Hepatocyte (in vitro differentiated cells): Measurements from ENCODE around the gene SLC1A2. TPM values are rescaled to one million over a fixed set of nuclear protein-coding genes. Genes with fewer than 3 reads are reported as not detected.

ENCODE experiments used
- DNase-seq: peaks from one replicate; pipeline ENCODE4 v3.0.0-alpha.2; 2016; ENCODE audit warnings: low spot score
- H2AFZ ChIP-seq: fragments of 200-600 bp; sonication (generic); 2 replicates; pipeline ENCODE4 v1.6.0; 2016; ENCODE audit warnings: antibody characterized with exemption, mild to moderate bottlenecking
- H3K27ac ChIP-seq: fragments of 200-600 bp; sonication (generic); 2 replicates; pipeline ENCODE4 v1.5.1; 2016; ENCODE audit warnings: mild to moderate bottlenecking
- H3K27me3 ChIP-seq: fragments of 200-600 bp; sonication (generic); 2 replicates; pipeline ENCODE4 v1.6.1; 2016
- H3K36me3 ChIP-seq: fragments of 200-600 bp; sonication (generic); replicated peaks from 2 replicates; pipeline ENCODE4 v1.5.1; 2016; ENCODE audit warnings: low read depth; ENCODE audit not compliant: insufficient read depth
- H3K4me1 ChIP-seq: fragments of 200-600 bp; sonication (generic); 2 replicates; pipeline ENCODE4 v1.5.1; 2016; ENCODE audit warnings: mild to moderate bottlenecking, moderate library complexity; ENCODE audit not compliant: insufficient read depth
- H3K4me2 ChIP-seq: fragments of 200-600 bp; sonication (generic); 2 replicates; pipeline ENCODE4 v1.6.0; 2016
- H3K4me3 ChIP-seq: fragments of 200-600 bp; sonication (generic); 2 replicates; pipeline ENCODE4 v1.5.1; 2016; ENCODE audit warnings: mild to moderate bottlenecking
- H3K79me2 ChIP-seq: fragments of 200-600 bp; sonication (generic); 2 replicates; pipeline ENCODE4 v1.6.0; 2017; ENCODE audit warnings: mild to moderate bottlenecking
- H3K9me2 ChIP-seq: fragments of 200-600 bp; sonication (generic); replicated peaks from 2 replicates; pipeline ENCODE4 v1.6.0; 2017; ENCODE audit warnings: mild to moderate bottlenecking; ENCODE audit not compliant: insufficient read depth
- H3K9me3 ChIP-seq: fragments of 200-600 bp; sonication (generic); 2 replicates; pipeline ENCODE4 v1.5.1; 2016; ENCODE audit warnings: low read depth, mild to moderate bottlenecking
- H4K20me1 ChIP-seq: fragments of 200-600 bp; sonication (generic); 2 replicates; pipeline ENCODE4 v1.6.0; 2016; ENCODE audit warnings: mild to moderate bottlenecking; ENCODE audit not compliant: insufficient read depth, poor library complexity, severe bottlenecking
- EZH2 ChIP-seq: fragments of 200-600 bp; sonication (generic); IDR thresholded peaks from 2 replicates; pipeline ENCODE4 v1.6.1; 2016; ENCODE audit warnings: antibody characterized with exemption, mild to moderate bottlenecking, borderline replicate concordance
- EZH2phosphoT487 ChIP-seq: fragments of 200-600 bp; sonication (generic); IDR thresholded peaks from one replicate; pipeline ENCODE4 v1.6.1; 2018; ENCODE audit warnings: antibody characterized with exemption, mild to moderate bottlenecking, low read depth, moderate library complexity; ENCODE audit not compliant: unreplicated experiment, severe bottlenecking
- WGBS: methylation state at CpG from one replicate; pipeline ENCODE4 v1.1.6; 2016; ENCODE audit warnings: low lambda C conversion rate; ENCODE audit errors: missing lambda C conversion rate; 5-methylcytosine and 5-hydroxymethylcytosine counted together
- polyA plus RNA-seq: library from polyadenylated mRNA; unstranded; fragments of >200 nt; fragmentation: Nextera tagmentation; extraction: Ambion mirVana; gene quantifications from 2 replicates; pipeline ENCODE4 v1.2.1, GENCODE V29; 2016
- total RNA-seq: library from RNA; depleted of rRNA; stranded (reverse); fragments of >200 nt; gene quantifications from 2 replicates; pipeline ENCODE4 v1.2.3, GENCODE V29; 2014
- TF ChIP-seq, protein P1 (sequence below): fragments of 200-600 bp; sonication (generic); IDR thresholded peaks from 2 replicates; pipeline ENCODE4 v1.5.1; 2016; ENCODE audit warnings: antibody characterized with exemption, mild to moderate bottlenecking; ENCODE audit not compliant: poor library complexity

Gene SLC1A2
- total and polyA plus RNA-seq, 2 experiments from 2014 or later = 0.59 to 2.9 TPM

DNA sequence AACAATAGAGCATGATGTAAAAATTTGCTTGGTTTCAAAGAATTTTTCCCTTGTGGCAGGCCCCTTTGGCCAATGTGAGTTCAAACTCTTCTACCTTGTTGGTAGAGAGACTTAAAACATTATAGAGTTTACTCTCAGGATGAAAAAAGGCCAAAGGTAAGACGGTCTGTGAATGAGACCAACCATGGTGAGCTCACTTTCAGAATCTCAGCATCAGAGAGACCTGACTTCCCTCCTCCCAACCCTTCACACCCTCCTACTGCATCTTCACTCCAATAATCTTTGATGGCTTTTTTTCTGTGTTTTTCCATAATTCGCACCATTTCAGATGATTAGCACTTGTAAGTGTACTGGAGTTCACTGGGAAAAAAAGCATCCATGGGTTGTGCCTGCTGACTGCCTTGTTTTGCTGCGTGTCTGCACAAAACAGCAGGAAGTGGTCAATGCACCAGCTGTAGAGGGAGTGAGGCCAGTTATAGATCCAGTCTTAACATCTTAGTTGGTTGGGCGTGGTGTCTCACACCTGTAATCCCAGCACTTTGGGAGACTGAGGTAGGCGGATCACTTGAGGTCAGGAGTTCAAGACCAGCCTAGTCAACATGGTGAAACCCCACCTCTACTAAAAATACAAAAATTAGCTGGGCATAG lies 64.1 kb downstream of the SLC1A2 start:
- TF ChIP-seq EZH2 (no peak), EZH2phosphoT487 (no peak)
- TF ChIP-seq, protein P1, sequence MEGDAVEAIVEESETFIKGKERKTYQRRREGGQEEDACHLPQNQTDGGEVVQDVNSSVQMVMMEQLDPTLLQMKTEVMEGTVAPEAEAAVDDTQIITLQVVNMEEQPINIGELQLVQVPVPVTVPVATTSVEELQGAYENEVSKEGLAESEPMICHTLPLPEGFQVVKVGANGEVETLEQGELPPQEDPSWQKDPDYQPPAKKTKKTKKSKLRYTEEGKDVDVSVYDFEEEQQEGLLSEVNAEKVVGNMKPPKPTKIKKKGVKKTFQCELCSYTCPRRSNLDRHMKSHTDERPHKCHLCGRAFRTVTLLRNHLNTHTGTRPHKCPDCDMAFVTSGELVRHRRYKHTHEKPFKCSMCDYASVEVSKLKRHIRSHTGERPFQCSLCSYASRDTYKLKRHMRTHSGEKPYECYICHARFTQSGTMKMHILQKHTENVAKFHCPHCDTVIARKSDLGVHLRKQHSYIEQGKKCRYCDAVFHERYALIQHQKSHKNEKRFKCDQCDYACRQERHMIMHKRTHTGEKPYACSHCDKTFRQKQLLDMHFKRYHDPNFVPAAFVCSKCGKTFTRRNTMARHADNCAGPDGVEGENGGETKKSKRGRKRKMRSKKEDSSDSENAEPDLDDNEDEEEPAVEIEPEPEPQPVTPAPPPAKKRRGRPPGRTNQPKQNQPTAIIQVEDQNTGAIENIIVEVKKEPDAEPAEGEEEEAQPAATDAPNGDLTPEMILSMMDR = no peak
- Histone ChIP-seq H3K9me2 (no peaks in the 10 kb centered on the region), H4K20me1 (no peaks in the 10 kb centered on the region), H3K4me3 (no peak overlapping the region), H3K36me3 (no peaks in the 10 kb centered on the region), H3K27ac (no peak overlapping the region), H3K4me2 (no peak overlapping the region), H3K79me2 (no peaks in the 10 kb centered on the region), H3K9me3 (no peaks in the 10 kb centered on the region), H3K4me1 (no peaks in the 10 kb centered on the region), H3K27me3 (no peaks in the 10 kb centered on the region), H2AFZ (no peak overlapping the region)
- no peak for DNase-seq
- 95% methylated on average over 5 of the region's 5 CpGs for WGBS

DNA sequence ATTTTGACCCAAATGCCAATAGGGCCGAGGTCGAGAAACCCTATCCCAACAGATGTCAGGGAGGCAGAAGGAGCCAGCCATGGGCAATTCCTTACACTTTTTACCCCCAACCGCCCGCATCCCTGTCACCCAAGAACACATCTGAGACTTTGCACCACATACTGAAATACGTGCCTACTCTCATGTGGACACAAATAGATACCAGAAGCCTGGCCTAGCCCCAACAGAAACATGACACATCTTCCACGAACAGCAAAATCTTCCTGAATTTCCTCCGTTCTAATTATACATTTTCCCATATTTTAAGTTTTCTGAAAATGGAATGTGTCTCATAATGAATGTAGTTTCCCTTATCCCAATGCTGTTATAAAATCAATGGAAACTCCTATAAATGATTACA lies 64.7 kb downstream of the SLC1A2 start:
- Histone ChIP-seq H3K27ac (no peak overlapping the region), H3K27me3 (no peaks in the 10 kb centered on the region), H3K4me1 (no peaks in the 10 kb centered on the region), H3K9me2 (no peaks in the 10 kb centered on the region), H3K4me3 (no peak overlapping the region), H3K79me2 (no peaks in the 10 kb centered on the region), H3K9me3 (no peaks in the 10 kb centered on the region), H4K20me1 (no peaks in the 10 kb centered on the region), H3K36me3 (no peaks in the 10 kb centered on the region), H2AFZ (no peak overlapping the region), H3K4me2 (no peak overlapping the region)
- DNase-seq = no peak
- TF ChIP-seq EZH2 (no peak), EZH2phosphoT487 (no peak)
- TF ChIP-seq, protein P1 = no peak
- 86% methylated on average over 7 of the region's 7 CpGs for WGBS

DNA sequence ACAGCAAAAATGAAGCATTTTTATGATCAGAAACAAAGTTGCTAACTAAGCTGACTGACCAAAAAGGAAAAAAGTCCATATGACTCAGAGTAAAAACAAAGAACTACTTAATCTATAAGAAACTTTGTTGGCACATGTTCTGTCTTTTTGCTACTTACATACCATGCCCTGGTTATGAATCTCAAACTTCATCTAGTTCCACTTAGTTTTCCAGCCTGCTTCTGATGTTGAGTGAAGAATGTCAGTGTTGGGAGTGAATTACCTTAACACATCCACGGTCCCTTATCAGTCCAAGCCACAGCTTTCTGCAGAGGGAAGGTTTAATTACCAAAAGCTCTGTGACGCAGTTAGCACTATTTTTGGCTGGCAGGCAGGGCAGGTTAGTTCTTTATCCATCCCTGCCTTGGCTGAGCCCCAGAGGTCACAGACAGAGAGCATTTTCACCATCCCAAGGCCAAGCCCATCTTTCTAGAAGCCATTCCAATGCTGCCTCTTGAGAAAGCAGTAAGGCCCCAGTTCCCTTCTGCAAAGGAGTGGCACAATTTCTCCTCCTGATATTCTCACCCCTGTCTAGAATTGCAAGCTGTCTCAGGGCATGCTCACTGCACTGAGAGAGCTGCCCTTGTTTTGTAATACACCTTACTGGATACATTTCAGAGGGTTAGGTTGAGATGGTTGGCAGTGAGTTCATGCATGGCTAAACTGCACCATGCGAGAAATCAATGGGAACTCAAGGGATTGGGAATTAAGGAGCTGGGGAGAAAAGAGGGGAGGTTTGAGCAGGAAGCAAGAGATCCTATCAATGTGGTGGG lies 67.1 kb downstream of the SLC1A2 start:
- H3K4me2 ChIP-seq = no peak overlapping the region
- H3K27me3 ChIP-seq = no peaks in the 10 kb centered on the region

More for the DNA sequence above, 67.1 kb downstream of the SLC1A2 start:
- H3K4me1 ChIP-seq = peaks cover 6% of the 10 kb centered on the region
- H3K9me2 ChIP-seq = no peaks in the 10 kb centered on the region
- H3K9me3 ChIP-seq = no peaks in the 10 kb centered on the region
- WGBS = 63% methylated on average over 3 of the region's 3 CpGs
- no peaks in the 10 kb centered on the region for H3K79me2 ChIP-seq
- no peak for DNase-seq
- no peaks in the 10 kb centered on the region for H3K36me3 ChIP-seq
- H2AFZ ChIP-seq = no peak overlapping the region
- no peak overlapping the region for H3K4me3 ChIP-seq
- TF ChIP-seq, protein P1 = no peak
- TF ChIP-seq EZH2 = no peak
- TF ChIP-seq EZH2phosphoT487 = no peak
- H3K27ac ChIP-seq = no peak overlapping the region
- no peaks in the 10 kb centered on the region for H4K20me1 ChIP-seq
